LNCaP clone FGC (cell line): ENCODE results near the gene CCDC201.
"Not testable (repeated sequence)": the region's sequence is repeated elsewhere in the genome, so short reads cannot be mapped to it uniquely, and the experiment has no call there.

Source experiments
- DNase-seq: peaks from one replicate; pipeline ENCODE4 v3.0.0-alpha.2; 2011; ENCODE audit warnings: low read depth
- H3K4me3 ChIP-seq: 2 replicates; pipeline ENCODE4 v1.5.1; 2011; ENCODE audit warnings: mild to moderate bottlenecking, low read depth, low read length, control low read depth
- CTCF ChIP-seq: IDR thresholded peaks from 2 replicates; pipeline ENCODE4 v1.5.1; 2012; ENCODE audit warnings: mild to moderate bottlenecking; ENCODE audit not compliant: control insufficient read depth, insufficient read depth; ENCODE audit errors: extremely low read depth

CCDC201 gene

GRCh38 chr7:45863715-45864114 lies 9.2 kb downstream of the CCDC201 start:
- TF ChIP-seq CTCF: no peak
- DNase-seq: no peak
- H3K4me3 ChIP-seq: no peak overlapping the region

- not testable (repeated sequence) for H3K4me3 ChIP-seq, DNase-seq
Observed at GRCh38 chr7:45856888-45857287, 16.0 kb downstream of the CCDC201 start.

GRCh38 chr7:45855680-45856079 lies 17.2 kb downstream of the CCDC201 start:
- DNase-seq, H3K4me3 ChIP-seq: not testable (repeated sequence)

- not testable (repeated sequence) for H3K4me3 ChIP-seq, DNase-seq
Observed at GRCh38 chr7:45853491-45853890, 19.4 kb downstream of the CCDC201 start.

GRCh38 chr7:45852984-45853383 lies 19.9 kb downstream of the CCDC201 start:
- not testable (repeated sequence) for H3K4me3 ChIP-seq, DNase-seq

- not testable (repeated sequence) for H3K4me3 ChIP-seq, DNase-seq
Observed at GRCh38 chr7:45848734-45849133, 24.1 kb downstream of the CCDC201 start.

GRCh38 chr7:45846536-45846935 lies 26.3 kb downstream of the CCDC201 start:
- DNase-seq, H3K4me3 ChIP-seq: not testable (repeated sequence)

GRCh38 chr7:45841926-45842717 lies 30.8 kb downstream of the CCDC201 start:
- H3K4me3 ChIP-seq, DNase-seq: not testable (repeated sequence)

- not testable (repeated sequence) for H3K4me3 ChIP-seq, DNase-seq
Observed at GRCh38 chr7:45838852-45839251, 34.0 kb downstream of the CCDC201 start.

GRCh38 chr7:45832433-45833177 lies 40.3 kb downstream of the CCDC201 start:
- H3K4me3 ChIP-seq: not testable (repeated sequence)
- peak; percentile 49 for DNase-seq

- DNase-seq: not testable (repeated sequence)
Observed at GRCh38 chr7:45829846-45830245, 43.0 kb downstream of the CCDC201 start.

GRCh38 chr7:45827731-45828130 lies 45.2 kb downstream of the CCDC201 start:
- DNase-seq, H3K4me3 ChIP-seq: not testable (repeated sequence)

More at GRCh38 chr7:45829846-45830245, 43.0 kb downstream of the CCDC201 start:
- H3K4me3 ChIP-seq: not testable (repeated sequence)

GRCh38 chr7:45826550-45826949 lies 46.3 kb downstream of the CCDC201 start:
- not testable (repeated sequence) for DNase-seq, H3K4me3 ChIP-seq

- H3K4me3 ChIP-seq, DNase-seq: not testable (repeated sequence)
Observed at GRCh38 chr7:45818763-45819162, 54.1 kb downstream of the CCDC201 start.

- not testable (repeated sequence) for H3K4me3 ChIP-seq, DNase-seq
Observed at GRCh38 chr7:45817913-45818312, 55.0 kb downstream of the CCDC201 start.

GRCh38 chr7:45817016-45817415 lies 55.9 kb downstream of the CCDC201 start:
- DNase-seq, H3K4me3 ChIP-seq: not testable (repeated sequence)

- not testable (repeated sequence) for DNase-seq, H3K4me3 ChIP-seq
Observed at GRCh38 chr7:45814216-45815118, 58.4 kb downstream of the CCDC201 start.

- H3K4me3 ChIP-seq, DNase-seq: not testable (repeated sequence)
Observed at GRCh38 chr7:45813771-45814170, 59.1 kb downstream of the CCDC201 start.
